HG03108 (cell line): ENCODE measurements around the gene HAGH.

ENCODE experiments used
- ATAC-seq: cut with Tn5 transposase; IDR thresholded peaks from one replicate; pipeline ENCODE4 v1.9.1; 2021; ENCODE audit warnings: moderate library complexity; ENCODE audit not compliant: unreplicated experiment

HAGH gene

GRCh38 chr16:1787322-1788094 is 39.1 kb downstream of the HAGH start:
- no peak for ATAC-seq

GRCh38 chr16:1787056-1787321 is 39.6 kb downstream of the HAGH start:
- no peak for ATAC-seq

- no peak for ATAC-seq
Measured at GRCh38 chr16:1786242-1787055, 40.2 kb downstream of the HAGH start.

DNA sequence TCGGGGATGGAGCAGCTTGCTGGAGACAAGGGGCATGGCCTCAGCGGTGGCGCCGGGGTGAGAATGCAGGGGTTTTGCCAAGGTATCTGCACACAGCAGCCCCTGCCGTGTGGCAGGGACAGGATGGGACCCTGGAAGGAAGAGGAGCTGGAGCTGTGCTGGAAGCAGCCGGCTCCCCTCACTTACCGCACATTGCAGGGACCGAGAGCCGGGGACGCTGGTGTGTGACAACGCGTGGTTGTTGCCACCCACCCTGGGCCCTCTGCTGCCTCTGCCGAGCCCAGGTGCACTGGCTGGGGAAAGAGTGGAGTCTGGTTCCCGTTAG is 40.8 kb downstream of the HAGH start:
- ATAC-seq = no peak

DNA sequence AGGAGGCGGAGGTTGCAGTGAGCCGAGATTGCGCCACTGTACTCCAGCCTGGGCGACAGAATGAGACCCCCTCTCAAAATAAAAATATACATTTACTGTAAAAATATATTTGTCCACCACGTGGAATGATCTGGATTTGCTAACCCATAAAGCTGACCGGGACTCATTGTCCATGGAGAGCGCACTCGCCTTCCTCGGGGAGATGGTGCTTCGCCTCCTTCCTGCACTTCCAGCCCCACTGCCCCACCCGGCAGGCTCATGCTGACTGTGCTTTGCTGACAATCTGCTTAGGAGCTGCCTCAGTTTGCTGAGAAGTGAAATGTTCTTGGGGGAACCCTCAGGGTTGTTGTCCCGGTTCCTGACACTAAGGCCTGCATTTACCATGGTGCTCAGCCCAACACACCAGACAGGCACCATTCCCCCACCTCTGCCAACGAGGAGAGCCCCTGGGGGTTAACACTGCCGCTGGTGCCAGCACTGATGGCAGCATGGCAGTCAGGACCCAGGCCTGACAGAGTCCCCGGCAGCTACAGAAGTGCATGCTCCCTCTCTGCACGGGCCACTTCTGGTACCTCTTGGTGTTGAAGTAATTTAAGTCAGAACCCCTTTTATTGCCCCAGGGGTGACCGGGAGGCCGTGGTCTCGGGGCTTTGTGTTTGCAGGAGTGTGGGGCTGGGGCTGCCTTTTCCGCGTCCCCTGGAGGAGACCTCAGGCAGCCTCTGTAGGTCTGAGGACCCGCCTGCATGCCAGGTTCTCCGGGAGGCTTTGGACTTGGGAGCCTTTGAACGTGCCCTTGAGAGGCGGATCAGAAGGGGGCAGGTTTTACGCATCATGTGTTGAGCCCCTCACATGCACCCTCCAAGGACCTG is 41.4 kb downstream of the HAGH start:
- ATAC-seq = no peak

- ATAC-seq = peak; percentile 83
Measured at GRCh38 chr16:1782408-1783264, 44.0 kb downstream of the HAGH start, which contains the start of the genes NUBP2 and SPSB3. NUBP2 (plus strand) TSS chr16:1782960; CDS start chr16:1783021, 61 bp downstream. SPSB3 (minus strand) TSS chr16:1782571; CDS start chr16:1781483, 1,088 bp downstream.

GRCh38 chr16:1781758-1782407 is 44.7 kb downstream of the HAGH start:
- no peak for ATAC-seq

DNA sequence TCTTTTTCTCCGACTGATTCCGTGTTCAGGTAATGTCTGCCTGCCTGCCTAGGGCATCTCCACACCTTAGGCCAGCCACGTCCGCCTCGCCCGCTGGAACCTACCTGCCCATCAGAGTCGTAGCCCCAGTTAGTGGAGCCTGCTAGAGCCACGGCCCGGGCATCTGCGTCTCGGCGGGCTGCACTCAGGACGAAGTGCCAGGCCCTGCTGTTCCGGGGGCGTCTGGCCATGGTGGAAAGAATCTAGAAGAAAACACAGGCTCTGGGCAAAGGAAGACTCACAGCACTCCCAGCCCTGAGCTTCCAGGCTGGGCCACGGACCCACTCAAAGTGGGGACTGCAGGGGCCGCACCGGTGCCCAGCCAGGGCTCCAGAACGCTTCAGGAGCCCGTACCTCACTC is 45.4 kb downstream of the HAGH start:
- no peak for ATAC-seq

- no peak for ATAC-seq
Measured at GRCh38 chr16:1780677-1781072, 46.0 kb downstream of the HAGH start.

- no peak for ATAC-seq
Measured at GRCh38 chr16:1779741-1780676, 46.6 kb downstream of the HAGH start.

GRCh38 chr16:1779234-1779701 is 47.4 kb downstream of the HAGH start:
- ATAC-seq = no peak

DNA sequence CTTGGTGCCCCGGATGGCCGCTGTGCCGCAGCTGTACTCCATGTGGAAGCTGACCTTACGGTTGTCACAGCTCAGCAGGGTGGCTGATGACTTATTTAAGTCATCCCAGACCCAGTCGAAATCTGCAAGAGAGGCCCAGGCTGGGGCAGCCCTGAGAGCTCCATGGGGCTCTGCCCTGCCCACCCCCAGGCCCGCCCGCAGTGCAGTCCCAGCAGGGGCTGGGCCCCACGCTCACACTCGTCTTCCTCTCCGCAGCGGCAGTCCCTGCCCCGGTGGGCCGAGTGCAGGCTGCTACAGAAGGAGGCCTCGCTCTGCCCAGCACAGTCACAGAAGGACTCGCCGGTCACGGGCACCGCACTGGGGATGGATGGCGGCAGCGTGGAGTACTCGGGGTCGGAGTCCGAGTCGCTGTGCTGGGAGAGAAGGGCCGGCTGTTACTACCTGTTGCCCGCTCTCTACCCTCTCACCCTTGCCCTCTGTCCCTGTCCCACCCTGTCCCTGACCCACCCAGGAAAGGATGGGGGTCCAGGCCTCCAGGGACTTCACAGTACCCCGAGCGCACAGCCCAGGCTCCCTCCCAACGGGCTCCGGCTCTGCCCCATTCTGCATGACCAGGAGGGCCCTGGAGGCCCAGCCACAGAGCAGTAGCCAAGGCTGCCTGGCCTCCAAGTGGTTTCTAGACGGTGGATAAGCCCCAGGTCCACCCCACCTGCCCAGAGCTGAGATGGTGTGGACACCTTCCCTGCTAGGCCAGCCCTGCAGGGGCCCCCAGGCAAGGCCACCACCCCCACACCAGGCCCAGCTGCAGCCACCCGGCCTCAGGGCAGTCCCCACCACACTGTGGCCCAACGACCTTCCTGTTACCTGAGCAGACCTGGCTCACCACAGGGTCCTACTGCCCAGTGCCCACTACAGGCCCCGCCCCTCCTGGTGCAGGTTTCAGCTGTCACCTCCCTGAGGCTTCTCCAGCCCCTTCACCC is 48.1 kb downstream of the HAGH start:
- no peak for ATAC-seq

DNA sequence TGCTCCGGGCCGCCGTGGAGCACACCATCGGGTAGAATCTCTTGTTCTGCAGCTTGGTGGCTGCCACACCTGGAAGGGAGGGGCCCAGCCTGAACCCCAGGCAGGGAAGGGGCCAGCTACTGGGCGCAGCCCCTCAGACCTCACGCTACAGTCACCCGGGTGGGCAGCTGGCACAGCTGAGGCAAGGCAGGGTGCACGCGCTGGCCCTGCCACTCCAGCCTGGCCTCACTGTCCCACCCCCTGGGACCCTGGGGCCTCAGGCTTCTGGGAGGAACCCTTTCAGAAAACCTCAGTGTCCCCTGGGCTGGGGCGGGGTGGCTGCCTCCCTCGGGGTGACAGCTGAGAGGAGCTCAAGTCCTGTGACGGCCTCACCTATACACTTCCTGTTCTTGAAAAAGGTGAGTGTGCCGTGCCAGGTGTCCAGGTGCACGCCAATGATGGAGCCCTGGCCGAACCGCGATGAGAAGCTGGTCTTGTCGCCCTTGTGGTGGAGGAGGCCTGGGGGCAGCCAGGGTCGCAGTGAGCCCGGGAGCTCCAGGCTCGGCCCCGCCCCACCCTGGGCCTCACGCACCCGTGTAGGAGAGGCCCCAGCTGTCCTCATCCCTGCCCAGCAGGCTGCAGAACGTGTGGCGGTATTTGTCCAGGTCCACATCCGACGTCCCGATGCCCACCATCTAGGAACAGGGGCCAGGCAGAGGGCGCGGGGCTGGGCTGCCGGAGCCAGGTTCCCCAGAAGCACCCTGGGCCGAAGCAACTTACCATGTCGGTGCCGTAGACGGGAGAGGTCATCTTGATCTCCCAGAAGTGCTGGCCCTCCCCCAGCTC is 49.0 kb downstream of the HAGH start:
- no peak for ATAC-seq

DNA sequence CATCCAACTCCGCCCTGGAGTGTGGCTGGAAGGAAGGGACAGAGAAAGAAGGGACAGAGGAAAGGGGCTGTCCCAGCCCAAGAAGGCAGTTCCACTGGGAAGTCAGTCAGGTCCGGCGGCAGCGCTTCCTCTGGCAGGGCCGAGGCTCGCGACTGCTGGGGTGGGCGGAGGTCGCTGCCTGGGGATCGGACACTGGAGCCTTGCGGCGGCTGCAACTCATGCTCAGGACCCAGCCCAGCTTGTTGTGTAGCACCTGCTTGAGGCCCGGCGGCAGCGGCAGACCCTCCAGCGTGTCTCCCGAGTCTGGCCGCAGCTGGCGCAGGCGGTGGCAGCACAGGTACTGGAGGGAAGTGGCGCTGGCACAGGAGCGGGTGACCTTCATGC is 49.6 kb downstream of the HAGH start:
- no peak for ATAC-seq

GRCh38 chr16:1776672-1776955 is 50.0 kb downstream of the HAGH start:
- ATAC-seq = no peak

DNA sequence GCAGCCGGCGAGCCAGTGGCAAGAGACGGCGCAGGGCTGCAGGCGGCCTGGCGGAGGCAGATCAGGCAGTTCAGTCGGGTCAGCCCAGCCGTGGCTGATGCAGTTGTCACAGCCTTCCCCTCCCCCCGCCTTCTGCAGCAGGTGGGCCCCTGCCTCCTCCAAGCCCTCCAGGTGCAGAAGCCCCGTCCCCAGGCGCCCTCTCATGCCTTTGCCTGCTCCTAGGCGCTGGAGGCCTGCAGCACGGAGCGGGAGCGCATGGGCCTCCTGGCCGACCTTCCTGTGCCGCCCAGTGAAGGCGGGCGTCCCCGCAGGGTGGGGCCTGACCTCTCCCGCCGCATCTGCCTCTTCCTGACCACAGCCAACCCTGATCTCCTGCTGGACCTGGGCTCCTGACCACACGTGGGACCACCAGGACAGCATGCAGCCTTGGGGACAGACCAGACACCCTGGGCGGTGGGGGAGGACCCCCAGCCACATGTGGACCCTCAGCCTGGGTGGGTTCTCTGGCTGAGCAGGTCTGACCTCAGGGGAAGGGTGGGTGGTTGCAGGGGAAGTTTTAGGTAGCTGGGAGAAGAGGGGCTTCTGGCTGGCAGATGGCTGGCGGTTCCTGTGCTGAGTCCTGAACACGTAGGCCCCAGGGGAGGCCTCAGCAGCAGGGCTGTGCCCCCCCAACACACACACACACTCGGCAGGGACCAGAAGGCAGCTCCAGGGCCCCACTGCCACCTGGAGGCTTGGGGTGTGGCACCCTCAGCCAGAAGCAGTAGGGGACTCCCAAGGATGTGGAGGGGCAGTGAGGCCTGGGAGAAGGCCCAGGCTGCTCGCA is 50.6 kb downstream of the HAGH start:
- no peak for ATAC-seq
